HCT116 (cell line): Measurements from ENCODE around the gene CFAP119. TPM values are rescaled to one million over a fixed set of nuclear protein-coding genes. Genes with fewer than 3 reads are reported as not detected.

ENCODE experiments used
- ATAC-seq: fragments of 200-7000 bp; cut with Tn5 transposase; 2 replicates; pipeline ENCODE4 v1.9.1; 2020; ENCODE audit warnings: mild to moderate bottlenecking, moderate library complexity
- BruUV-seq: library from RNA; stranded (reverse); fragments of 400-500 nt; replicated peaks from 2 replicates; lab custom pipeline; 2021; lab: Mats Ljungman, UMichigan
- CTCF ChIA-PET: fragments of 300-600 bp; sonication (Branson Sonifier 250); formaldehyde crosslinking; loops from one replicate; lab custom pipeline; 2021; ENCODE audit warnings: antibody characterized with exemption; lab: Charles Lee
- POLR2A ChIA-PET: fragments of 300-600, 350-600 bp; sonication (Branson Sonifier 250); formaldehyde crosslinking; loops from one replicate; lab custom pipeline; 2021; ENCODE audit warnings: antibody characterized with exemption; lab: Charles Lee
- RAD21 ChIA-PET, 2 experiments: fragments of 300-600 bp; sonication (Branson Sonifier 250); formaldehyde crosslinking; loops; one replicate each; lab custom pipeline; 2023; ENCODE audit warnings: low total read pairs in 2 of 2; ENCODE audit not compliant: uncharacterized antibody in 2 of 2, unreplicated experiment in 2 of 2, low non-redundant PET in 1 of 2; lab: Charles Lee
- DNase-seq: peaks from one replicate; pipeline ENCODE4 v3.0.0-alpha.2; 2010; ENCODE audit warnings: low read depth, low spot score
- H2AFZ ChIP-seq: fragments of 200-600 bp; shearing (Covaris generic), sonication (generic); 2 replicates; pipeline ENCODE4 v1.6.1; 2017; ENCODE audit warnings: low read depth, mixed run types, mixed read lengths, antibody characterized with exemption, low read length; ENCODE audit not compliant: poor library complexity, severe bottlenecking
- H3K27ac ChIP-seq: 2 replicates; pipeline ENCODE4 v1.5.1; 2012; ENCODE audit warnings: low read depth, low read length
- H3K27me3 ChIP-seq: fragments of 200-600 bp; sonication (generic); 2 replicates; pipeline ENCODE4 v1.6.1; 2016; ENCODE audit warnings: mixed run types, low read length, mixed read lengths; ENCODE audit not compliant: insufficient read depth
- H3K36me3 ChIP-seq, 2 experiments: fragments of 200-500 bp in 1 of 2; fragments of 200-600 bp in 1 of 2; sonication (Bioruptor generic) in 1 of 2; sonication (generic) in 1 of 2; 2 replicates each; pipeline versions ENCODE4 v1.5.1 to v1.6.1; 2014 to 2016; ENCODE audit warnings: low read length in 2 of 2, inconsistent platforms in 1 of 2, mixed read lengths in 1 of 2, mixed run types in 1 of 2; ENCODE audit not compliant: insufficient read depth in 2 of 2, control insufficient read depth in 1 of 2
- H3K4me1 ChIP-seq, 2 experiments: fragments of 200-600 bp in 1 of 2; sonication (generic) in 1 of 2; 2 replicates each; pipeline versions ENCODE4 v1.5.1 to v1.6.1; 2012 to 2017; ENCODE audit warnings: low read length in 2 of 2, inconsistent platforms in 1 of 2, mild to moderate bottlenecking in 1 of 2, mixed read lengths in 1 of 2, mixed run types in 1 of 2, moderate library complexity in 1 of 2; ENCODE audit not compliant: insufficient read depth in 2 of 2, control insufficient read depth in 1 of 2
- H3K4me2 ChIP-seq: fragments of 200-600 bp; sonication (generic); 2 replicates; pipeline ENCODE4 v1.6.1; 2017; ENCODE audit warnings: mixed run types, low read length, mixed read lengths
- H3K4me3 ChIP-seq, 2 experiments: fragments of 200-600 bp in 1 of 2; sonication (generic) in 1 of 2; replicated peaks in 1 of 2; 2 replicates each; pipeline ENCODE4 v1.5.1; 2011 to 2016; ENCODE audit warnings: low read length in 2 of 2, control low read depth in 1 of 2, low read depth in 1 of 2, mild to moderate bottlenecking in 1 of 2, mixed read lengths in 1 of 2, mixed run types in 1 of 2
- H3K79me2 ChIP-seq: fragments of 200-600 bp; sonication (generic); 2 replicates; pipeline ENCODE4 v1.6.1; 2017; ENCODE audit warnings: mild to moderate bottlenecking, mixed run types, low read length, moderate library complexity, mixed read lengths; ENCODE audit not compliant: insufficient read depth
- H3K9ac ChIP-seq: fragments of 200-600 bp; sonication (generic); 2 replicates; pipeline ENCODE4 v1.6.1; 2016; ENCODE audit warnings: low read length, mixed read lengths
- H3K9me2 ChIP-seq: fragments of 200-600 bp; sonication (generic), shearing (Covaris generic); 2 replicates; pipeline ENCODE4 v1.6.1; 2017; ENCODE audit warnings: mixed run types, mild to moderate bottlenecking, moderate library complexity; ENCODE audit not compliant: insufficient read depth
- H3K9me3 ChIP-seq, 2 experiments: fragments of 200-500 bp in 1 of 2; fragments of 200-600 bp in 1 of 2; sonication (Bioruptor generic) in 1 of 2; sonication (generic) in 1 of 2; 2 replicates each; pipeline ENCODE4 v1.6.1; 2014 to 2017; ENCODE audit warnings: low read length in 2 of 2, mixed read lengths in 2 of 2, inconsistent platforms in 1 of 2, low read depth in 1 of 2, mild to moderate bottlenecking in 1 of 2, mixed run types in 1 of 2, moderate library complexity in 1 of 2; ENCODE audit not compliant: control insufficient read depth in 1 of 2, insufficient read depth in 1 of 2
- H4K20me1 ChIP-seq: fragments of 200-600 bp; sonication (generic), shearing (Covaris generic); 2 replicates; pipeline ENCODE4 v1.6.1; 2017; ENCODE audit warnings: mixed run types, mild to moderate bottlenecking, moderate library complexity; ENCODE audit not compliant: insufficient read depth
- CBX3 ChIP-seq: IDR thresholded peaks from 2 replicates; pipeline ENCODE4 v1.6.1; 2012; ENCODE audit warnings: low read depth
- CEBPB ChIP-seq: IDR thresholded peaks from 2 replicates; pipeline ENCODE4 v1.6.1; 2012; ENCODE audit warnings: low read depth
- EGR1 ChIP-seq: IDR thresholded peaks from 2 replicates; pipeline ENCODE4 v1.6.1; 2012; ENCODE audit warnings: low read depth
- EZH2 ChIP-seq: fragments of 200-600 bp; sonication (generic); IDR thresholded peaks from 2 replicates; pipeline ENCODE4 v1.6.1; 2017; ENCODE audit warnings: antibody characterized with exemption, mixed run types
- EZH2phosphoT487 ChIP-seq: fragments of 200-600 bp; IDR thresholded peaks from 2 replicates; pipeline ENCODE4 v1.6.1; 2018; ENCODE audit warnings: antibody characterized with exemption, borderline replicate concordance
- FOSL1 ChIP-seq: IDR thresholded peaks from 2 replicates; pipeline ENCODE4 v1.6.1; 2012; ENCODE audit warnings: low read depth
- JUND ChIP-seq: IDR thresholded peaks from 2 replicates; pipeline ENCODE4 v1.6.1; 2012
- POLR2A ChIP-seq: IDR thresholded peaks from 2 replicates; pipeline ENCODE4 v1.7.0; 2011; ENCODE audit warnings: borderline replicate concordance; ENCODE audit not compliant: insufficient read depth, insufficient read length; ENCODE audit errors: extremely low read depth
- POLR2AphosphoS5 ChIP-seq: IDR thresholded peaks from 2 replicates; pipeline ENCODE4 v1.6.1; 2011; ENCODE audit warnings: mild to moderate bottlenecking, low read depth, low read length, moderate library complexity
- RAD21 ChIP-seq: IDR thresholded peaks from 2 replicates; pipeline ENCODE4 v1.6.1; 2012; ENCODE audit warnings: low read depth, mild to moderate bottlenecking
- SIN3A ChIP-seq: IDR thresholded peaks from 2 replicates; pipeline ENCODE4 v1.6.1; 2012; ENCODE audit warnings: low read depth
- SP1 ChIP-seq: IDR thresholded peaks from 2 replicates; pipeline ENCODE4 v1.6.1; 2012; ENCODE audit warnings: low read depth
- SRF ChIP-seq: IDR thresholded peaks from 2 replicates; pipeline ENCODE4 v1.6.1; 2012; ENCODE audit warnings: low read depth
- ZFX ChIP-seq: fragments of 450-650 bp; IDR thresholded peaks from 2 replicates; pipeline ENCODE4 v1.6.1; 2017
- ZNF274 ChIP-seq: fragments of 200-500 bp; sonication (Bioruptor generic); IDR thresholded peaks from 2 replicates; pipeline ENCODE4 v1.6.1; 2014; ENCODE audit warnings: mild to moderate bottlenecking, low read depth, low read length, inconsistent platforms
- intact Hi-C: fragments of 100-400 bp; cut with micrococcal nuclease; formaldehyde crosslinking; loops from 2 replicates; pipeline ENCODE4 v1.10.0; 2022
- total RNA-seq: library from RNA; stranded (reverse); gene quantifications from one replicate; pipeline ENCODE4 v1.2.1, GENCODE V29; 2021; ENCODE audit not compliant: unreplicated experiment
- TF ChIP-seq, protein P1 (sequence below): IDR thresholded peaks from 2 replicates; pipeline ENCODE4 v1.6.1; 2011; ENCODE audit warnings: mild to moderate bottlenecking, low read length, moderate library complexity; ENCODE audit not compliant: insufficient replicate concordance; ENCODE audit errors: extremely low read depth
- TF ChIP-seq, protein P2 (sequence below), 3 experiments: fragments of 200-600 bp in 1 of 3; sonication (generic) in 1 of 3; IDR thresholded peaks in 2 of 3; conservative IDR thresholded peaks in 1 of 3; 2 replicates each; pipeline ENCODE4 v1.5.1; 2012 to 2017; ENCODE audit warnings: low read depth in 2 of 3, low read length in 2 of 3, antibody characterized with exemption in 1 of 3, borderline replicate concordance in 1 of 3, control low read depth in 1 of 3, mild to moderate bottlenecking in 1 of 3, mixed read lengths in 1 of 3, mixed run types in 1 of 3, moderate library complexity in 1 of 3; ENCODE audit not compliant: insufficient read depth in 1 of 3
- TF ChIP-seq, protein P3 (sequence below): IDR thresholded peaks from 2 replicates; pipeline ENCODE4 v1.6.1; 2012
- TF ChIP-seq, protein P4 (sequence below): IDR thresholded peaks from 2 replicates; pipeline ENCODE4 v1.6.1; 2012
- TF ChIP-seq, protein P5 (sequence below): IDR thresholded peaks from 2 replicates; pipeline ENCODE4 v1.6.1; 2012; ENCODE audit warnings: low read depth

Gene CFAP119
- total RNA-seq, 1 experiment from 2014 or later = 12.6 TPM

DNA sequence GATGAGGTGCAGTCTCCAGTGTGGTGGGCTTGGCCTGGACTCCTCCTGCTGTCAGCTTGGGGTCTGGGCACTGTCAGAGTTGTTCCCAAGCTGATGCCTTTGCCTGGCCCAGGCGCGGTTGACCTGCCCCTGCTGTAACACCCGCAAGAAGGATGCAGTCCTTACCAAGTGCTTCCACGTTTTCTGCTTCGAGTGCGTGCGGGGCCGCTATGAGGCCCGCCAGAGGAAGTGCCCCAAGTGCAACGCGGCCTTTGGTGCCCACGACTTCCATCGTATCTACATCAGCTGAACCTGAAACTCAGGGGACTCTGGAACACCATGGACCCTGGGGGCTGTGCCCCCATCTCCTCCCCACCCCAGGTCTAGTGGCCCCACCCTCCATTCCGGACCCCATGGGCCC, 12.0 kb upstream of the CFAP119 start:
- no peak for ATAC-seq
- Histone ChIP-seq H3K9me2 (no peaks in the 10 kb centered on the region), H3K9ac (no peak overlapping the region), H2AFZ (no peak overlapping the region), H3K79me2 (no peaks in the 10 kb centered on the region), H3K4me3 (no peak overlapping the region), H3K27me3 (no peaks in the 10 kb centered on the region), H4K20me1 (no peaks in the 10 kb centered on the region), H3K4me2 (no peak overlapping the region), H3K9me3 (no peaks in the 10 kb centered on the region), H3K36me3 (peaks cover 13 to 31% of the 10 kb centered on the region in 2 experiments), H3K4me1 (peaks cover 0 to 11% of the 10 kb centered on the region in 2 experiments; a peak in 2 of 4 replicates), H3K27ac (no peak overlapping the region)
- no peak for TF ChIP-seq SIN3A
- TF ChIP-seq, protein P1, sequence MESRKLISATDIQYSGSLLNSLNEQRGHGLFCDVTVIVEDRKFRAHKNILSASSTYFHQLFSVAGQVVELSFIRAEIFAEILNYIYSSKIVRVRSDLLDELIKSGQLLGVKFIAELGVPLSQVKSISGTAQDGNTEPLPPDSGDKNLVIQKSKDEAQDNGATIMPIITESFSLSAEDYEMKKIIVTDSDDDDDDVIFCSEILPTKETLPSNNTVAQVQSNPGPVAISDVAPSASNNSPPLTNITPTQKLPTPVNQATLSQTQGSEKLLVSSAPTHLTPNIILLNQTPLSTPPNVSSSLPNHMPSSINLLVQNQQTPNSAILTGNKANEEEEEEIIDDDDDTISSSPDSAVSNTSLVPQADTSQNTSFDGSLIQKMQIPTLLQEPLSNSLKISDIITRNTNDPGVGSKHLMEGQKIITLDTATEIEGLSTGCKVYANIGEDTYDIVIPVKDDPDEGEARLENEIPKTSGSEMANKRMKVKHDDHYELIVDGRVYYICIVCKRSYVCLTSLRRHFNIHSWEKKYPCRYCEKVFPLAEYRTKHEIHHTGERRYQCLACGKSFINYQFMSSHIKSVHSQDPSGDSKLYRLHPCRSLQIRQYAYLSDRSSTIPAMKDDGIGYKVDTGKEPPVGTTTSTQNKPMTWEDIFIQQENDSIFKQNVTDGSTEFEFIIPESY = no peak
- TF ChIP-seq FOSL1 = no peak
- TF ChIP-seq POLR2A = no peak
- no peak for TF ChIP-seq POLR2AphosphoS5
- TF ChIP-seq EGR1 = no peak
- TF ChIP-seq, protein P2, sequence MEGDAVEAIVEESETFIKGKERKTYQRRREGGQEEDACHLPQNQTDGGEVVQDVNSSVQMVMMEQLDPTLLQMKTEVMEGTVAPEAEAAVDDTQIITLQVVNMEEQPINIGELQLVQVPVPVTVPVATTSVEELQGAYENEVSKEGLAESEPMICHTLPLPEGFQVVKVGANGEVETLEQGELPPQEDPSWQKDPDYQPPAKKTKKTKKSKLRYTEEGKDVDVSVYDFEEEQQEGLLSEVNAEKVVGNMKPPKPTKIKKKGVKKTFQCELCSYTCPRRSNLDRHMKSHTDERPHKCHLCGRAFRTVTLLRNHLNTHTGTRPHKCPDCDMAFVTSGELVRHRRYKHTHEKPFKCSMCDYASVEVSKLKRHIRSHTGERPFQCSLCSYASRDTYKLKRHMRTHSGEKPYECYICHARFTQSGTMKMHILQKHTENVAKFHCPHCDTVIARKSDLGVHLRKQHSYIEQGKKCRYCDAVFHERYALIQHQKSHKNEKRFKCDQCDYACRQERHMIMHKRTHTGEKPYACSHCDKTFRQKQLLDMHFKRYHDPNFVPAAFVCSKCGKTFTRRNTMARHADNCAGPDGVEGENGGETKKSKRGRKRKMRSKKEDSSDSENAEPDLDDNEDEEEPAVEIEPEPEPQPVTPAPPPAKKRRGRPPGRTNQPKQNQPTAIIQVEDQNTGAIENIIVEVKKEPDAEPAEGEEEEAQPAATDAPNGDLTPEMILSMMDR (IDR thresholded peaks at IDR 0.05 in 2 of 3, conservative IDR thresholded peaks at IDR 0.05 in 1 of 3; ENCODE audit: borderline replicate concordance in 1 of 3, insufficient read depth in 1 of 3, low read depth in 2 of 3, low read length in 2 of 3) = no peak
- no peak for TF ChIP-seq EZH2
- TF ChIP-seq SRF = no peak
- TF ChIP-seq ZNF274 = no peak
- no peak for TF ChIP-seq RAD21
- no peak for TF ChIP-seq ZFX
- TF ChIP-seq SP1 = no peak
- TF ChIP-seq, protein P3, sequence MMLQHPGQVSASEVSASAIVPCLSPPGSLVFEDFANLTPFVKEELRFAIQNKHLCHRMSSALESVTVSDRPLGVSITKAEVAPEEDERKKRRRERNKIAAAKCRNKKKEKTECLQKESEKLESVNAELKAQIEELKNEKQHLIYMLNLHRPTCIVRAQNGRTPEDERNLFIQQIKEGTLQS = no peak
- no peak for TF ChIP-seq CBX3
- TF ChIP-seq CEBPB = no peak
- TF ChIP-seq, protein P4, sequence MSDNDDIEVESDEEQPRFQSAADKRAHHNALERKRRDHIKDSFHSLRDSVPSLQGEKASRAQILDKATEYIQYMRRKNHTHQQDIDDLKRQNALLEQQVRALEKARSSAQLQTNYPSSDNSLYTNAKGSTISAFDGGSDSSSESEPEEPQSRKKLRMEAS = no peak
- TF ChIP-seq EZH2phosphoT487 = no peak
- TF ChIP-seq, protein P5, sequence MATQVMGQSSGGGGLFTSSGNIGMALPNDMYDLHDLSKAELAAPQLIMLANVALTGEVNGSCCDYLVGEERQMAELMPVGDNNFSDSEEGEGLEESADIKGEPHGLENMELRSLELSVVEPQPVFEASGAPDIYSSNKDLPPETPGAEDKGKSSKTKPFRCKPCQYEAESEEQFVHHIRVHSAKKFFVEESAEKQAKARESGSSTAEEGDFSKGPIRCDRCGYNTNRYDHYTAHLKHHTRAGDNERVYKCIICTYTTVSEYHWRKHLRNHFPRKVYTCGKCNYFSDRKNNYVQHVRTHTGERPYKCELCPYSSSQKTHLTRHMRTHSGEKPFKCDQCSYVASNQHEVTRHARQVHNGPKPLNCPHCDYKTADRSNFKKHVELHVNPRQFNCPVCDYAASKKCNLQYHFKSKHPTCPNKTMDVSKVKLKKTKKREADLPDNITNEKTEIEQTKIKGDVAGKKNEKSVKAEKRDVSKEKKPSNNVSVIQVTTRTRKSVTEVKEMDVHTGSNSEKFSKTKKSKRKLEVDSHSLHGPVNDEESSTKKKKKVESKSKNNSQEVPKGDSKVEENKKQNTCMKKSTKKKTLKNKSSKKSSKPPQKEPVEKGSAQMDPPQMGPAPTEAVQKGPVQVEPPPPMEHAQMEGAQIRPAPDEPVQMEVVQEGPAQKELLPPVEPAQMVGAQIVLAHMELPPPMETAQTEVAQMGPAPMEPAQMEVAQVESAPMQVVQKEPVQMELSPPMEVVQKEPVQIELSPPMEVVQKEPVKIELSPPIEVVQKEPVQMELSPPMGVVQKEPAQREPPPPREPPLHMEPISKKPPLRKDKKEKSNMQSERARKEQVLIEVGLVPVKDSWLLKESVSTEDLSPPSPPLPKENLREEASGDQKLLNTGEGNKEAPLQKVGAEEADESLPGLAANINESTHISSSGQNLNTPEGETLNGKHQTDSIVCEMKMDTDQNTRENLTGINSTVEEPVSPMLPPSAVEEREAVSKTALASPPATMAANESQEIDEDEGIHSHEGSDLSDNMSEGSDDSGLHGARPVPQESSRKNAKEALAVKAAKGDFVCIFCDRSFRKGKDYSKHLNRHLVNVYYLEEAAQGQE = no peak
- TF ChIP-seq JUND = no peak
- ChIA-PET CTCF (no interaction called here), RAD21 (no interaction called here), POLR2A (no interaction called here)
- intact Hi-C loops = no loop called here
- DNase-seq = no peak
- no TSS peak for BruUV-seq
